Activated CD8-positive, alpha-beta memory T cell treated with anti-CD3 and anti-CD28 coated beads for 1 hour (primary cell): Measurements from ENCODE around the gene TPCN2.
"Not testable (repeated sequence)": the region's sequence is repeated elsewhere in the genome, so short reads cannot be mapped to it uniquely, and the experiment has no call there.

Source experiments
- DNase-seq, 2 donors: peaks; one replicate each; pipeline ENCODE4 v3.0.0-alpha.2; 2020; ENCODE audit warnings: low read depth in 1 of 2; ENCODE audit errors: extremely low read depth in 1 of 2

The TPCN2 gene

GRCh38 chr11:69141742-69142141, 93.0 kb downstream of the TPCN2 start:
- no peak for DNase-seq

- DNase-seq = no peak
These were observed 94.2 kb downstream of the TPCN2 start for GRCh38 chr11:69142895-69143294.

DNA sequence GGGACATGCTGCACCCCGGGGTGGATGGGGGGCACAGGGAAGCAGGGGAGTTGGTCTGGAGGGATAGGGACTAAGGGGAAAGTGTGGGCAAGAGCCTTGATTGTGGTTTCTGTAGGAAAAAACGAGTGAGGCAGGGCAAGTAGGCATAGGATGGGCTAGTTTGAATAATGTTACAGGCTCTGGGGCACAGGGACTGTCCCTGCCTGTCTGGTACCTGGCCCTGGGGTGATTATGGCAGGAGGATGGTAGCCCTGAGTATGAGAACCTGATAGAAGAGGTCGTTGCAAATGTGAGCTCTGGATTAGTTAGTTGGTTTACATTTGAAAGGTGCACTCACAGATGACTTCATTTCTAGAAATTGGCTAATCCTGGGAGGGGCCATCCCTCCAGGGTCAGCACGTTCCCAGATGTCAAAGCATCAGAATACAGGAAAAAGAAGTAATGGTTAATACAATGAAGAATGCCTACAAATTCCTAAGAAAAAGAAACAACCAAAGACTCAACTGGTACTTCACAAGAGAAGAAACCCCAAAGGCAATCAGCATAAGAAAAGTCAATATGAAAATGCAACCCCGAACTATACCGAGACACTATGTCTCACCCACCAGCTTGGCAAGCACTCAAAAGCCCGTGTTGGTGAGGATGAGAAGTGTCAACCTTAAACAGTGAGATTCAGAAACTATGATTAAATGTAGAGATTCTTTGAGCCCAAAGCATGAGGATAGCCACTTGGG, 95.8 kb downstream of the TPCN2 start:
- DNase-seq = no peak

DNA sequence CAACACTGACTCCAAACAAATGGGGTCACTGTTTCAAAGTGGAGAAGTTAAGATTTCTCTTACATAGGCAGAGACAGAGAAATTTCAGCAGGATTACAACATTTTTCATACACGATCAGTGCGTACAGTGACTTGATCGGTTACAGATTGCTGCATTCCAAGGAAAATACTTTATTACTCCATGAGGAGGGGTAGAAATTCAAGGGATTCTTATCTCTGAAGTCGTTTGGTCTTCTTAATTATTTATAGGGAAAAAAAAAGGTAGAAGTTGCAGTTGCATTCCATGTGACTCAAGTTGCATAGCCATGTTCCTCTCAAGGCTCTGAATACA, 96.3 kb downstream of the TPCN2 start:
- DNase-seq = no peak

DNA sequence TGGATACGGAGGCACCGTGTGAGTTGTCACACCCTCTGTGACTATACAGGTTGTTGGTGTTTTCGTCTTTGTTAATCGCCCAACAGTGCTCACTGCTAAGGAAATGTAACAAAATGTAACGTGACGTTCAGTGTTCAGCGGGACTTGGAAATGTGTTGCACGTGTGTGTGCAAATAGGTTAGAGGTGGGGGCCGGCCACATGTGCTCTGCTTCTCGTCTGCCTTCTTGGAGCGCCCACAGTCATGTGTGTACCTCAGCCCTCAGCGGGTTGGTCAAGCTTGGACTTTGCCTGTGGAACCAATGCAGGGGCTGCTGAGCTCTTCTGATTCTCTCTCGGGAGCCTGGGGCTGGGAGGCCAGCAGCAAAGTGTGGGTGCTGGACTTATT, 99.6 kb downstream of the TPCN2 start:
- no peak for DNase-seq

DNA sequence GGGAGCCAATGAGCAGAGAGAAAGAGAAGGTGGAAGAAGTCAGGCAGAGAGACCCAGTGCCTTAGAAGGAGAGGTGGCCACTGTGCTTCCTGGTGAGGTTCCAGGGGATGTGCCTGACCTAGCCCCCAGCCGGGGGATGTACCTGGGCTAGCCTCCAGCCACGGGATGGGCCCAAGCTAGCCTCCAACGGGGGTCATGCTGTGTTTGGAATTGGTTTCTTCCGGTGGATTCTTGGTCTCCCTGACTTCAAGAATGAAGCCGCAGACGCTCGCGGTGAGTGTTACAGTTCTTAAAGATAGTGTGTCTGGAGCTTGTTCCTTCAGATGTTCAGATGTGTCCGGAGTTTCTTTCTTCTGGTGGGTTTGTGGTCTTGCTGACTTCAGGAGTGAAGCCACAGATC, 100.1 kb downstream of the TPCN2 start:
- DNase-seq = no peak

DNA sequence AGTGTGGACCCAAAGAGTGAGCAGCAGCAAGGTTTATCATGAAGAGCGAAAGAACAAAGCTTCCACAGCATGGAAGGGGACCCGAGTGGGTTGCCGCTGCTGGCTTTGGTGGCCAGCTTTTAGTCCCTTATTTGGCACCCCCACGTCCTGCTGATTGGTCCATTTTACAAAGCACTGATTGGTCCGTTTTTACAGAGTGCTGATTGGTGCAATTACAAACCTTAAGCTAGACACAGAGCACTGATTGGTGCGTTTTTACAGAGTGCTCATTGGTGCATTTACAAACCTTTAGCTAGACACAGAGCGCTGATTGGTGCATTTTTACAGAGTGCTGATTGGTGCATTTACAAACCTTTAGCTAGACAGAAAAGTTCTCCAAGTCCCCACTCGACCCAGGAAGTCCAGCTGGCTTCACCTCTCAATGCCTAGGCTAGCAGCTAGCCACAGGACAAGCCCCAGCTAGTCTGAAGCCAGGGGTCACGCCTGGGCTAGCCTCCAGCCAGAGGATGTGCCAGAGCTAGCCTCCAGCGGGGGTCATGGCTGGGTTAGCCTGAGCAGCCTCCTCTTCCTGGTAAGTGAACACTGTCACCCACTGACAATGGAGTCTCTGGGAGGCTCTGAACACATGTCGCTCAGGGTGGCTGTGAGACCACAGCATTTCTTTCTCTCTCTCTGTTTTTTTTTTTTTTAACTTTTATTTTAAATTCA, 100.8 kb downstream of the TPCN2 start:
- DNase-seq = not testable (repeated sequence)

- no peak for DNase-seq
These were observed 101.4 kb downstream of the TPCN2 start for GRCh38 chr11:69150175-69150574.

- DNase-seq = no peak
These were observed 103.1 kb downstream of the TPCN2 start for GRCh38 chr11:69151836-69152235.

DNA sequence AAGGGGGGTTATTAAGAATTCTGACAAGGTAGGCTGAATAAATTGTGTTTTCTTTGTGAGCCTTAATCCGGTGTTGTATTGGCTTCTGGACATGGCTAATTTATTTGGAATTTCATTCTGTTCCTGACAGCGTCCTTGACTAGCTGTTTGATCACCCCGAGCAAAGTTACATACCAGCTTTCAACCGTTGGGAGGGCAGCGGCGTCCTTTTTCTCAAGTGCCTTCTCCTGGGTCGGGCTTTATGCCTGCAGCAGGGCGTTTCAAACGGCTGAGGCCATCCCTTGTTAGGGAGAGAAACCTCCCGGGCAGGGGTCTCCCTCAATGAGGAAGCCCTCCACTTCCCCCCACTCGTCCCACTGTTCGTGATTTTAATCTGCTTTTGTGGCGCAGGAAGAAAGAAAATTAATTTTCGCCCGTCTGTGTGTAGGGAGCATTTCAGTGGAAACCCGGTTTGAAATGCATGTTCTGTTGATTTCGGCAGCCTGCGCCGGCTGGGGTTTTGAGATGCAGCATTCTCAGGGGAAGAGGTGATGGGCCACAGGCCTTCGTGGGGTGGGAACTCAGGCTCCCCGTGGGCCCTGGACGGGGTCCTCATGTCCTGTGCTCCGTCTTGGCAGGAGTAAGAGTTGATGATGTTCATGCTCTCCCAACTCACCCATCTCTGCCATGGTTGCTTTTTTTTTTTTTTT, 104.1 kb downstream of the TPCN2 start:
- no peak for DNase-seq

DNA sequence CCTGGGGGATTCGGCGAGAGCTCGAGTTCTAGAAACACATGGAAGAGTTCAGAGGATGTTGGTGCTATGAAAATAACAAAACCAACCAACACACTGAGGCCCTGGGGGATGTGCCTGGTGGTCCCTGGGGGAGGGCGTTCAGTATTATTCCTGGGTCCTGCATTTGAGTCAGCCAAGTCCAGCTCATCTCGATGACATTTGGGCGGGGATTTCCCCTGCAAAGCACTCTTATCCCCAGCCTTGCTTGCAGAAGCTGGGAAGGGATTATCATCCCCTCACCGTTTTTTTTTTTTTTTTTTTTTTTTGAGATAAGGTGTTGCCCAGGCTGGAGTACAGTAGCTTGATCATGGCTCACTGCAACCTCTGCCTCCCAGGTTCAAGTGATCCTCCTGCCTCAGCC, 104.9 kb downstream of the TPCN2 start:
- DNase-seq = no peak

DNA sequence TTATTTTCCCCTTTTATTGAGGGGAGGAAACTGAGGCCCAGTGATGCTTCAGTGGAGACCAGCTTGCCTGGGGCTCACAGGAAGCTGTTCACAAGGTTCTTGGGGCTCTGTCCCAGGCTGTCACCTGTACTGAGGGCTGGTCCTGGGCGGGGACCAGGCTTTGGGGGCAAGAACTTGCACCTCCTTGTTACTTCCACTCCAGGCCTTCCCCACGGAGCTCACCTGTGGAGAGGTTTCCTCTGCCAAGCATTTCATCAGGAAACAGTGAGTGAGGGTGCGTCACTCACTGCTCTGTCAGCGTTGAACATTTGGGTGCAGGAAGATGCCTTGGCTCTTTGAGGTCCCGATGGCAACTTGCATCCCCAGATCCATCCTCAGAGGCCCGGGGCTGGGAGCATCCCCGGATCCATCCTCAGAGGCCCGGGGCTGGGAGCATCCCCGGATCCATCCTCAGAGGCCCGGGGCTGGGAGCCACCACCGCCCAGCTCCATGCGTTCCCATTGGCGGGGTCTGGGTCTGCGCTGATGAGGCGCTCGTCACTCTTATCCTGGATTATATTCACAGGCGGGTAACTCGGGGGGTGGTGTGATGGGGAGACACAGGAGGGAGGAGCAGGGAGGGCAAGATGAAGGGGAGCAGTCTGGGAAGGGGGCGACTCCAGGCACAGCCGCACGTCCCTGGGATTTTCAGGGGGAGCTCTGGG, 105.6 kb downstream of the TPCN2 start:
- DNase-seq = no peak

GRCh38 chr11:69154938-69155301, 106.2 kb downstream of the TPCN2 start:
- DNase-seq = no peak

- DNase-seq = no peak
These were observed 106.8 kb downstream of the TPCN2 start, which contains the start of gene SMIM38 for GRCh38 chr11:69155302-69156234. TSS of gene SMIM38 (plus strand) at chr11:69155935. CDS start at chr11:69157847, 1,912 bp downstream.

DNA sequence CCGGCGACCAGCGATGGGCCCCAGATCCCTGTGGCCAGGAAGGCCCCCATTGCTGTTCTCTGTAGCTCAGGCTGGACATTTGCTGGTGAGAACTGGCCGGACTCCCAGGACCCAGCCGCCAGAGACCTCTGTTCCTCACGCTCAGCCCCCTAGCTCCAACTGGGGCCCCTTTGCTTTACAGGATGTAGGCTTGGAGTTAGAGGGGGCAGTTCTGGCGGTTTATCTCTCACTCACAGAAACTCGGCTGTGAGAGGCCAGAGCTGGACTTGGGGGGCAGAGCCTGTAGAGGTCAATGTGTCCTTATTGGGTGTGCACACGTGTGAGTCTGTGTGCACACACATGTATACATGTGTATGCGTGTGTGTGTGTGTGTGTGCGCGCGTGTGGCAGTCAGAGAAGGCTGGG, 107.5 kb downstream of the TPCN2 start:
- DNase-seq = no peak

GRCh38 chr11:69156673-69157155, 108.0 kb downstream of the TPCN2 start:
- no peak for DNase-seq

GRCh38 chr11:69157156-69157821, 108.6 kb downstream of the TPCN2 start:
- no peak for DNase-seq

GRCh38 chr11:69157822-69158231, 109.1 kb downstream of the TPCN2 start:
- DNase-seq = no peak

GRCh38 chr11:69158301-69159149, 109.8 kb downstream of the TPCN2 start:
- DNase-seq = no peak
